GM12878 (cell line): ENCODE data around the gene FGF14. TPM values are rescaled to one million over a fixed set of nuclear protein-coding genes. Genes with fewer than 3 reads are reported as not detected.

ENCODE experiments used
- CHD1 ChIP-seq: IDR thresholded peaks from 2 replicates; pipeline ENCODE4 v1.6.1; 2012; ENCODE audit warnings: low read depth, low read length, improper control_type of control experiment
- HDAC2 ChIP-seq: fragments of 200-600 bp; sonication (generic); IDR thresholded peaks from 2 replicates; pipeline ENCODE4 v1.6.1; 2017
- NR2C1 ChIP-seq: fragments of 450-650 bp; IDR thresholded peaks from 2 replicates; pipeline ENCODE4 v1.6.1; 2017; ENCODE audit warnings: antibody characterized with exemption, mild to moderate bottlenecking, moderate library complexity
- ZBTB11 ChIP-seq: fragments of 450-650 bp; formaldehyde crosslinking; IDR thresholded peaks from 2 replicates; pipeline ENCODE4 v1.5.0; 2022; ENCODE audit warnings: mild to moderate bottlenecking, missing genetic modification characterization
- ZNF687 ChIP-seq: fragments of 450-650 bp; IDR thresholded peaks from 2 replicates; pipeline ENCODE4 v1.6.1; 2017; ENCODE audit warnings: mild to moderate bottlenecking, moderate library complexity
- polyA plus RNA-seq, 11 experiments: library from polyadenylated mRNA; depleted of rRNA in 4 of 11; unstranded in 6 of 11; stranded (reverse) in 5 of 11; fragments of >200 nt; fragmentation: Nextera tagmentation in 4 of 11; fragmentation: Illumina TruSeq in 1 of 11; extraction: Ambion mirVana in 4 of 11; extraction: Trizol in 1 of 11; gene quantifications; 1 replicate in 1 of 11; 2 replicates in 10 of 11; pipeline versions ENCODE4 v1.2.1 to v1.2.3, GENCODE V29; 2011 to 2016; ENCODE audit warnings: inconsistent platforms in 2 of 11, missing spikeins in 2 of 11, low read depth in 1 of 11
- total RNA-seq, 4 experiments: library from RNA; depleted of rRNA in 3 of 4; stranded (reverse); fragments of >200 nt in 3 of 4; fragmentation: Illumina TruSeq in 1 of 4; extraction: Trizol in 1 of 4; gene quantifications; 2 replicates each; pipeline versions ENCODE4 v1.2.1 to v1.2.3, GENCODE V29; 2013 to 2021

The FGF14 gene
- total and polyA plus RNA-seq, 10 of the 15 experiments (the other 5 are each of a cell fraction or from before 2014, with no cell fraction given): under 0.01 to 0.44 (median 0.04) TPM

DNA sequence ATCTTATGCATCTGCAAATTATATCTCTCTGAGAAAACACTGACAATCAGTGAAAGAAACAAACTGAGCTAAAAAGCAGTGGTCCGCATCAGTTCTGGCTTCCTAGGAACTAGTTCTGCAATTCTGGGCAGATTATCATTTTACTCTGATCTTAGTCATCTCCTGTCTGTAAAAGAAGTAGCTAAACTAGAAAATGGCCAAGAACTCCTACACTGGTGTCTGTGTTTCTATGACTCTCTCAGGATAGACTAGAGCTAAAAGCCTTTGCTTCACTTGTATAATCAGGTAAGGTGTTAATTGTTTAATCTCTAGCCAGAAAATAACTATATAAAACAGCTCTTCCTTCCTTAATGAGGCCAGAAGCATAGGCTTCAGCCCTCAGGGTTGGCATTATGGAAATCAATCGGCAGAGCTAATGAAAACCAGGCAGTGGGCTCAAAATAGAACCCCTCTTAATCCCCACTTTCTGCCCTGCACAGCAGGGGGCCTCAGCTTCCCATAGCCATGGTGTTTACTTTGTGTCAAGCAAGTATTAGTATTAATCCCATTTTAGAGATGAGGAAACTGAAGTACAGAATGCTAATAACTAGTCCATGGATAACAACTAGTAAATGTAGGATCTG lies 459.2 kb downstream of the FGF14 start (continued):
- no peak for TF ChIP-seq NR2C1
- TF ChIP-seq CHD1: no peak
- no peak for TF ChIP-seq ZBTB11 (CRISPR knock-in tag)
- TF ChIP-seq HDAC2: no peak
- TF ChIP-seq ZNF687: no peak
- TF ChIP-seq, all 136 proteins: peak for 2
